OCI-LY1 (cell line): ENCODE data around the gene PRRC2C.

Source experiments
- H2AFZ ChIP-seq: fragments of 200-600 bp; sonication (generic), shearing (Covaris generic); 2 replicates; pipeline ENCODE4 v1.6.0; 2014; ENCODE audit warnings: antibody characterized with exemption, mild to moderate bottlenecking, low read length
- H3F3A ChIP-seq: fragments of 200-600 bp; sonication (generic), shearing (Covaris generic); 2 replicates; pipeline ENCODE4 v1.6.0; 2014; ENCODE audit warnings: mild to moderate bottlenecking, antibody characterized with exemption, low read length, moderate library complexity; ENCODE audit not compliant: insufficient read depth
- H3K27ac ChIP-seq: fragments of 200-600 bp; sonication (generic); 2 replicates; pipeline ENCODE4 v1.5.1; 2014; ENCODE audit warnings: low read length, mixed run types, mild to moderate bottlenecking, low read depth; ENCODE audit not compliant: poor library complexity, severe bottlenecking
- H3K27me3 ChIP-seq: fragments of 200-600 bp; sonication (generic); 2 replicates; pipeline ENCODE4 v1.6.0; 2014; ENCODE audit warnings: antibody characterized with exemption, mild to moderate bottlenecking, low read length, moderate library complexity; ENCODE audit not compliant: insufficient read depth
- H3K36me3 ChIP-seq: fragments of 200-600 bp; sonication (generic); 2 replicates; pipeline ENCODE4 v1.6.1; 2014; ENCODE audit warnings: mild to moderate bottlenecking, antibody characterized with exemption, low read length, moderate library complexity, mixed read lengths; ENCODE audit not compliant: insufficient read depth
- H3K4me1 ChIP-seq: fragments of 200-600 bp; sonication (generic); 2 replicates; pipeline ENCODE4 v1.5.1; 2014; ENCODE audit warnings: mild to moderate bottlenecking, low read length, moderate library complexity; ENCODE audit not compliant: insufficient read depth, severe bottlenecking
- H3K4me2 ChIP-seq: fragments of 200-600 bp; sonication (generic), shearing (Covaris generic); 2 replicates; pipeline ENCODE4 v1.6.1; 2014; ENCODE audit warnings: low read length
- H3K4me3 ChIP-seq: fragments of 200-600 bp; sonication (generic); 2 replicates; pipeline ENCODE4 v1.5.1; 2014; ENCODE audit warnings: low read length, low read depth, mild to moderate bottlenecking, mixed read lengths; ENCODE audit not compliant: poor library complexity, severe bottlenecking
- H3K79me2 ChIP-seq: fragments of 200-600 bp; shearing (Covaris generic); 2 replicates; pipeline ENCODE4 v1.6.1; 2016; ENCODE audit warnings: mixed run types, low read length, mixed read lengths; ENCODE audit not compliant: insufficient read depth
- H3K9ac ChIP-seq: fragments of 200-600 bp; sonication (generic), shearing (Covaris generic); 2 replicates; pipeline ENCODE4 v1.6.1; 2014; ENCODE audit warnings: mild to moderate bottlenecking, low read length, mixed read lengths
- H3K9me2 ChIP-seq: fragments of 200-600 bp; sonication (generic), shearing (Covaris generic); 2 replicates; pipeline ENCODE4 v1.6.1; 2014; ENCODE audit warnings: low read depth, mild to moderate bottlenecking, low read length, mixed read lengths
- H3K9me3 ChIP-seq: fragments of 200-600 bp; shearing (Covaris generic); 2 replicates; pipeline ENCODE4 v1.6.1; 2014; ENCODE audit warnings: low read length, mixed read lengths
- H4K20me1 ChIP-seq: fragments of 200-600 bp; sonication (generic), shearing (Covaris generic); 2 replicates; pipeline ENCODE4 v1.6.0; 2016; ENCODE audit warnings: mild to moderate bottlenecking, low read length; ENCODE audit not compliant: insufficient read depth
- CTCF ChIP-seq: fragments of 200-600 bp; sonication (generic), shearing (Covaris generic); IDR thresholded peaks from 2 replicates; pipeline ENCODE4 v1.5.1; 2017; ENCODE audit warnings: mild to moderate bottlenecking, antibody characterized with exemption, low read length, moderate library complexity, mixed read lengths
- EZH2 ChIP-seq: fragments of 200-600 bp; sonication (generic), shearing (Covaris generic); IDR thresholded peaks from 2 replicates; pipeline ENCODE4 v1.8.0; 2017; ENCODE audit warnings: borderline replicate concordance, mixed run types, mild to moderate bottlenecking, antibody characterized with exemption, low read length, moderate library complexity, mixed read lengths

Gene PRRC2C

GRCh38 chr1:171623651-171624331 is 138.5 kb downstream of the PRRC2C start:
- TF ChIP-seq CTCF (no peak), EZH2 (no peak)
- Histone ChIP-seq H3K9ac (no peak overlapping the region), H2AFZ (no peak overlapping the region), H3K79me2 (no peaks in the 10 kb centered on the region), H3K9me3 (no peaks in the 10 kb centered on the region), H3K4me2 (no peak overlapping the region), H4K20me1 (no peaks in the 10 kb centered on the region), H3K27ac (no peak overlapping the region), H3F3A (no peaks in the 10 kb centered on the region), H3K27me3 (no peaks in the 10 kb centered on the region), H3K4me1 (no peaks in the 10 kb centered on the region), H3K9me2 (no peaks in the 10 kb centered on the region), H3K4me3 (no peak overlapping the region), H3K36me3 (no peaks in the 10 kb centered on the region)

- H3K9me3 ChIP-seq = no peaks in the 10 kb centered on the region
- no peak overlapping the region for H2AFZ ChIP-seq
- H3K4me3 ChIP-seq = no peak overlapping the region
Measured at GRCh38 chr1:171625225-171625624, 139.9 kb downstream of the PRRC2C start.

GRCh38 chr1:171627020-171627419 is 141.7 kb downstream of the PRRC2C start:
- Histone ChIP-seq H3K9ac (no peak overlapping the region), H3K9me2 (no peaks in the 10 kb centered on the region), H4K20me1 (no peaks in the 10 kb centered on the region), H3K36me3 (no peaks in the 10 kb centered on the region), H3K4me3 (no peak overlapping the region), H2AFZ (no peak overlapping the region), H3K4me2 (no peak overlapping the region), H3K9me3 (no peaks in the 10 kb centered on the region), H3K27ac (no peak overlapping the region), H3F3A (no peaks in the 10 kb centered on the region), H3K79me2 (no peaks in the 10 kb centered on the region), H3K4me1 (no peaks in the 10 kb centered on the region), H3K27me3 (no peaks in the 10 kb centered on the region)
- TF ChIP-seq EZH2 (no peak), CTCF (no peak)

More at GRCh38 chr1:171625225-171625624, 139.9 kb downstream of the PRRC2C start:
- Histone ChIP-seq H3K9ac (no peak overlapping the region), H3K27ac (no peak overlapping the region), H3K79me2 (no peaks in the 10 kb centered on the region), H3K36me3 (no peaks in the 10 kb centered on the region), H3K27me3 (no peaks in the 10 kb centered on the region), H4K20me1 (no peaks in the 10 kb centered on the region), H3K9me2 (no peaks in the 10 kb centered on the region), H3K4me2 (no peak overlapping the region), H3K4me1 (no peaks in the 10 kb centered on the region), H3F3A (no peaks in the 10 kb centered on the region)
- TF ChIP-seq EZH2 (no peak), CTCF (no peak)
